SU-DHL-6 (cell line): ENCODE data around the gene PNPLA7.

Experiments
- H2AFZ ChIP-seq: fragments of 200-600 bp; sonication (generic); 2 replicates; pipeline ENCODE4 v1.6.1; 2014; ENCODE audit warnings: low read depth, mild to moderate bottlenecking, moderate library complexity, mixed read lengths, antibody characterized with exemption, low read length; ENCODE audit not compliant: severe bottlenecking
- H3F3A ChIP-seq: fragments of 200-600 bp; shearing (Covaris generic); 2 replicates; pipeline ENCODE4 v1.6.0; 2016; ENCODE audit warnings: antibody characterized with exemption, mild to moderate bottlenecking; ENCODE audit not compliant: insufficient read depth
- H3K27ac ChIP-seq: fragments of 200-600 bp; sonication (generic); 2 replicates; pipeline ENCODE4 v1.5.1; 2016; ENCODE audit warnings: low read depth, mild to moderate bottlenecking, low read length, moderate library complexity, mixed read lengths
- H3K27me3 ChIP-seq: fragments of 200-600 bp; sonication (generic), shearing (Covaris generic); 2 replicates; pipeline ENCODE4 v1.6.0; 2014; ENCODE audit warnings: mild to moderate bottlenecking, low read length
- H3K36me3 ChIP-seq: fragments of 200-600 bp; sonication (generic); 2 replicates; pipeline ENCODE4 v1.6.1; 2014; ENCODE audit warnings: mild to moderate bottlenecking, low read length, mixed read lengths
- H3K4me2 ChIP-seq: fragments of 300-600, 200-600 bp; shearing (Covaris generic), sonication (generic); 2 replicates; pipeline ENCODE4 v1.6.0; 2014; ENCODE audit warnings: low read length, low read depth, mild to moderate bottlenecking; ENCODE audit not compliant: poor library complexity, severe bottlenecking
- H3K4me3 ChIP-seq: fragments of 200-600 bp; sonication (generic); 2 replicates; pipeline ENCODE4 v1.5.1; 2014; ENCODE audit warnings: antibody characterized with exemption, low read length, mild to moderate bottlenecking, mixed read lengths; ENCODE audit not compliant: insufficient read depth, poor library complexity, severe bottlenecking
- H3K79me2 ChIP-seq: fragments of 200-600 bp; sonication (generic); 2 replicates; pipeline ENCODE4 v1.6.1; 2014; ENCODE audit warnings: mild to moderate bottlenecking, low read length, moderate library complexity; ENCODE audit not compliant: insufficient read depth
- H3K9ac ChIP-seq: fragments of 200-600 bp; sonication (generic); 2 replicates; pipeline ENCODE4 v1.7.0; 2014; ENCODE audit warnings: mild to moderate bottlenecking, low read length
- H3K9me2 ChIP-seq: fragments of 200-600 bp; sonication (generic); replicated peaks from 2 replicates; pipeline ENCODE4 v1.6.1; 2014; ENCODE audit warnings: low read length; ENCODE audit not compliant: insufficient read depth
- H3K9me3 ChIP-seq: fragments of 200-600 bp; sonication (generic); 2 replicates; pipeline ENCODE4 v1.6.1; 2014; ENCODE audit warnings: low read length, mixed read lengths; ENCODE audit not compliant: insufficient read depth
- H4K20me1 ChIP-seq: fragments of 200-600 bp; sonication (generic); 2 replicates; pipeline ENCODE4 v1.6.1; 2014; ENCODE audit warnings: low read depth, mild to moderate bottlenecking, antibody characterized with exemption, low read length, moderate library complexity, mixed read lengths
- CTCF ChIP-seq: fragments of 200-600 bp; sonication (generic); IDR thresholded peaks from one replicate; pipeline ENCODE4 v1.5.1; 2017; ENCODE audit warnings: antibody characterized with exemption, mild to moderate bottlenecking, low read length, moderate library complexity; ENCODE audit not compliant: insufficient read depth, poor library complexity, severe bottlenecking
- EZH2phosphoT487 ChIP-seq: fragments of 200-600 bp; sonication (generic), shearing (Covaris generic); conservative IDR thresholded peaks from 2 replicates; pipeline ENCODE4 v1.6.1; 2018; ENCODE audit warnings: mild to moderate bottlenecking, antibody characterized with exemption, low read length, moderate library complexity, mixed read lengths

Gene PNPLA7

GRCh38 chr9:137459601-137460362 lies 90.4 kb downstream of the PNPLA7 start:
- Histone ChIP-seq H3K36me3 (no peaks in the 10 kb centered on the region), H2AFZ (peak overlapping the region; percentile 30), H3K9me2 (no peaks in the 10 kb centered on the region), H4K20me1 (no peaks in the 10 kb centered on the region), H3K4me3 (peak overlapping the region; percentile 71), H3K9ac (peak overlapping the region; percentile 78), H3K27me3 (no peaks in the 10 kb centered on the region), H3F3A (no peaks in the 10 kb centered on the region), H3K27ac (no peak overlapping the region; the same call in none of the 2 replicates), H3K4me2 (peak overlapping the region; percentile 39), H3K9me3 (no peaks in the 10 kb centered on the region), H3K79me2 (no peaks in the 10 kb centered on the region; the same call in 1 of the 2 replicates)
- TF ChIP-seq EZH2phosphoT487 (no peak), CTCF (no peak)

GRCh38 chr9:137459152-137459600 lies 91.0 kb downstream of the PNPLA7 start, which contains the start of gene NSMF:
Gene NSMF (minus strand): TSS chr9:137459334. CDS start chr9:137459102, 232 bp downstream.
- Histone ChIP-seq H3K4me3 (peak within 1 kb of the TSS; percentile 71), H2AFZ (peak within 1 kb of the TSS; percentile 30), H3K27ac (no peak within 1 kb of the TSS; the same call in none of the 2 replicates)

GRCh38 chr9:137458194-137459151 lies 91.7 kb downstream of the PNPLA7 start:
- no peaks in the 10 kb centered on the region for H3K9me2 ChIP-seq
- no peak overlapping the region for H2AFZ ChIP-seq
- H3K4me2 ChIP-seq: peak overlapping the region; percentile 84
- H3K9ac ChIP-seq: peak overlapping the region; percentile 78
- peak overlapping the region; percentile 71 for H3K4me3 ChIP-seq
- no peaks in the 10 kb centered on the region for H3F3A ChIP-seq
- H3K9me3 ChIP-seq: no peaks in the 10 kb centered on the region
- no peak overlapping the region; the same call in 1 of the 2 replicates for H3K27ac ChIP-seq
- H4K20me1 ChIP-seq: no peaks in the 10 kb centered on the region
- no peak for TF ChIP-seq CTCF
- TF ChIP-seq EZH2phosphoT487: no peak
- H3K79me2 ChIP-seq: no peaks in the 10 kb centered on the region; the same call in 1 of the 2 replicates
- no peaks in the 10 kb centered on the region for H3K27me3 ChIP-seq
- no peaks in the 10 kb centered on the region for H3K36me3 ChIP-seq

More at GRCh38 chr9:137459152-137459600, 91.0 kb downstream of the PNPLA7 start, which contains the start of gene NSMF:
- Histone ChIP-seq H3F3A (no peaks in the 10 kb centered on the region), H3K4me2 (peak within 1 kb of the TSS; percentile 84), H3K79me2 (no peaks in the 10 kb centered on the region; the same call in 1 of the 2 replicates), H3K9me2 (no peaks in the 10 kb centered on the region), H4K20me1 (no peaks in the 10 kb centered on the region), H3K9me3 (no peaks in the 10 kb centered on the region), H3K27me3 (no peaks in the 10 kb centered on the region), H3K9ac (peak within 1 kb of the TSS; percentile 78), H3K36me3 (no peaks in the 10 kb centered on the region)
- no peak for TF ChIP-seq CTCF
- TF ChIP-seq EZH2phosphoT487: no peak
